Natural killer cell (primary cell): Measurements from ENCODE around the gene PLCG2. TPM values are rescaled to one million over a fixed set of nuclear protein-coding genes. Genes with fewer than 3 reads are reported as not detected.

ENCODE experiments used
- ATAC-seq, 3 donors: fragments of 150-1000 bp in 2 of 3; fragments of 200-7000 bp in 1 of 3; cut with Tn5 transposase; 1 replicate in 1 of 3; 2 replicates in 2 of 3; pipeline ENCODE4 v1.10.0; 2021; ENCODE audit warnings: mild to moderate bottlenecking in 2 of 3, moderate library complexity in 2 of 3
- DNase-seq, 2 donors: peaks; one replicate each; pipeline versions ENCODE4 v3.0.0 to v3.0.0-alpha.2; 2013 to 2021; ENCODE audit warnings: mixed read lengths in 1 of 2
- H3K27ac ChIP-seq: one replicate; pipeline ENCODE4 v1.5.1; 2013; ENCODE audit warnings: mild to moderate bottlenecking, low read length
- H3K27me3 ChIP-seq: one replicate; pipeline ENCODE4 v1.6.1; 2013; ENCODE audit warnings: low read length; ENCODE audit not compliant: control insufficient read depth, insufficient read depth
- H3K36me3 ChIP-seq: one replicate; pipeline ENCODE4 v1.6.1; 2013; ENCODE audit warnings: low read length; ENCODE audit not compliant: control insufficient read depth, insufficient read depth
- H3K4me1 ChIP-seq: one replicate; pipeline ENCODE4 v1.6.1; 2013; ENCODE audit warnings: low read length; ENCODE audit not compliant: control insufficient read depth, insufficient read depth
- H3K4me3 ChIP-seq: one replicate; pipeline ENCODE4 v1.5.1; 2013; ENCODE audit warnings: low read length
- H3K9me3 ChIP-seq: one replicate; pipeline ENCODE4 v1.6.1; 2013; ENCODE audit warnings: low read length; ENCODE audit not compliant: control insufficient read depth, insufficient read depth
- H3K27ac Mint-ChIP-seq, 2 donors: one replicate each; pipeline ENCODE4 v1.8.0; 2022; ENCODE audit warnings: mild to moderate bottlenecking in 2 of 2, mixed read lengths in 2 of 2, moderate library complexity in 1 of 2
- H3K27me3 Mint-ChIP-seq, 2 donors: one replicate each; pipeline ENCODE4 v1.8.0; 2022; ENCODE audit warnings: low read depth in 2 of 2, mixed read lengths in 2 of 2
- H3K36me3 Mint-ChIP-seq: one replicate; pipeline ENCODE4 v1.8.0; 2022; ENCODE audit warnings: mixed read lengths
- H3K4me1 Mint-ChIP-seq, 2 donors: one replicate each; pipeline ENCODE4 v1.8.0; 2022; ENCODE audit warnings: mixed read lengths in 2 of 2
- H3K4me3 Mint-ChIP-seq: one replicate; pipeline ENCODE4 v1.8.0; 2022; ENCODE audit warnings: mild to moderate bottlenecking, moderate library complexity, mixed read lengths
- H3K9me3 Mint-ChIP-seq, 2 donors: one replicate each; pipeline ENCODE4 v1.8.0; 2022; ENCODE audit warnings: mixed read lengths in 2 of 2
- CTCF ChIP-seq: fragments of 200-600 bp; IDR thresholded peaks from one replicate; pipeline ENCODE4 v1.8.0; 2022; ENCODE audit warnings: antibody characterized with exemption
- WGBS: methylation state at CpG from one replicate; pipeline ENCODE4 v1.1.7; 2013; ENCODE audit warnings: missing lambda C conversion rate; ENCODE audit not compliant: insufficient coverage; 5-methylcytosine and 5-hydroxymethylcytosine counted together
- intact Hi-C: fragments of 100-400 bp; cut with micrococcal nuclease; formaldehyde crosslinking; loops from one replicate; pipeline ENCODE4 v1.14.2; 2022
- total RNA-seq, 4 donors: library from RNA; stranded (reverse); fragments of 120-200 nt in 1 of 4; gene quantifications; one replicate each; pipeline versions ENCODE4 v1.2.3 to v1.2.4, GENCODE V29; 2013 to 2022

The PLCG2 gene
- total RNA-seq, 3 donors from 2014 or later (not counting 1 experiment from before 2014, with no cell fraction given) = 250 to 298 (median 285) TPM

- WGBS = 89% methylated on average over 8 of the region's 9 CpGs
Observed at GRCh38 chr16:81767987-81768592, 11.0 kb upstream of the PLCG2 start.

DNA sequence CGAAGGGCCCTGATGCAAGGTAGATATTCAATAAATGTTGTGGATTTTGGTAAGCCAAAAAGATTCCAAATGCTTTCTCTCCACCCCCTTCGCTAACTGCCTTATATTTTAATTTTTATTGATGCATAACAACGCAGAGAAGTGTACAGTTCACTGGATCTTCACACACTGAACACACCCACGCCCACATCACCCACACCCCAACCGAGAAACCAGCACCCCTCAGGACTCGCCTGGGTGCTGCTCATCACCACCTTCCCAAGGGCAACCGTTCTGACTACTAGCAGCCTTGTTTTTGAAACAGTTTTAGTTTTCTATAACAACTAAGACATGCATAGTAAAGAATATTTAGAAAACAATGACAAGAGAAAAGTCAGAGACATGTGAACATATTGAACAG lies 9.1 kb upstream of the PLCG2 start:
- H3K9me3 Mint-ChIP-seq = no peaks in the 10 kb centered on the region
- Histone ChIP-seq H3K9me3 (no peaks in the 10 kb centered on the region), H3K4me3 (no peak overlapping the region), H3K27me3 (no peaks in the 10 kb centered on the region), H3K36me3 (no peaks in the 10 kb centered on the region), H3K4me1 (peaks cover 55% of the 10 kb centered on the region), H3K27ac (peak overlapping the region; percentile 59)
- H3K36me3 Mint-ChIP-seq = no peaks in the 10 kb centered on the region
- DNase-seq (peak; percentile 43 to 53), ATAC-seq (peak; percentile 58 to 77 (median 60))
- H3K4me3 Mint-ChIP-seq = peak overlapping the region; percentile 73
- H3K27me3 Mint-ChIP-seq = no peaks in the 10 kb centered on the region
- 41% methylated on average over 5 of the region's 7 CpGs for WGBS
- H3K4me1 Mint-ChIP-seq = peaks cover 30 to 37% of the 10 kb centered on the region in 2 donors
- TF ChIP-seq CTCF = no peak
- H3K27ac Mint-ChIP-seq = peak overlapping the region; percentile 86 to 93
- intact Hi-C loops = loop anchor here (2.0 kb wide), 1 partner anchor 47 kb away; no protein-coding TSS in a partner anchor

More at GRCh38 chr16:81767987-81768592, 11.0 kb upstream of the PLCG2 start:
- Mint-ChIP-seq H3K4me1 (peaks cover 26 to 30% of the 10 kb centered on the region in 2 donors), H3K4me3 (no peak overlapping the region), H3K9me3 (no peaks in the 10 kb centered on the region), H3K27ac (no peak overlapping the region), H3K36me3 (no peaks in the 10 kb centered on the region), H3K27me3 (no peaks in the 10 kb centered on the region)
- H3K4me1 ChIP-seq = peaks cover 37% of the 10 kb centered on the region
- H3K4me3 ChIP-seq = no peak overlapping the region
- no peaks in the 10 kb centered on the region for H3K9me3 ChIP-seq
- H3K36me3 ChIP-seq = no peaks in the 10 kb centered on the region
- no peak overlapping the region for H3K27ac ChIP-seq
- TF ChIP-seq CTCF = no peak
- ATAC-seq (no peak), DNase-seq (no peak)
- H3K27me3 ChIP-seq = no peaks in the 10 kb centered on the region
- intact Hi-C loops = no loop called here

DNA sequence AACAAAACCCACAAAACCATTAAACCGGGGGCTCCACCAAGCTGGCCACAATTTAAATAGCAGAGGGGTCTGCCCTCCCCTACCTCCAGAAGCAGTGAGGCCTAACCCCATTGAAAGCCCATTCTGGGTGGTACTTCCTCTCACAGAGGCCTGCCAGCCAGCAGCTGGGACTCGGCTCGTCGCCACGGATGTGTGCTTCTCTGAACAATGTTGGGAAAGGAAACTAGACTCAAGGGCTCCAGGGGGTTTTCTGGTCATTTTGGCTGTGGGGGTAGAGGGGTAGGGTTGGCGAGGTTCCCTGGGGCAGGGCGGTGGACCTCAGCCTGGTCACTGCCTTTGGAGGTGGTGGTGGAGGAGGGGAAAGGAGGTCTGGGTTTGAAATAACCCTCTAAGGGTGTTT lies 4.7 kb upstream of the PLCG2 start:
- H3K36me3 ChIP-seq = no peaks in the 10 kb centered on the region
- 24% methylated on average over 7 of the region's 7 CpGs for WGBS
- Mint-ChIP-seq H3K4me1 (peaks cover 39 to 44% of the 10 kb centered on the region in 2 donors), H3K27ac (peak overlapping the region in 1 of 2 donors; percentile 70), H3K36me3 (no peaks in the 10 kb centered on the region), H3K4me3 (no peak overlapping the region), H3K9me3 (no peaks in the 10 kb centered on the region), H3K27me3 (no peaks in the 10 kb centered on the region)
- no peaks in the 10 kb centered on the region for H3K27me3 ChIP-seq
- intact Hi-C loops = no loop called here
- no peak overlapping the region for H3K4me3 ChIP-seq
- TF ChIP-seq CTCF = no peak
- peak overlapping the region; percentile 8 for H3K27ac ChIP-seq
- no peaks in the 10 kb centered on the region for H3K9me3 ChIP-seq
- no peak for DNase-seq
- peaks cover 56% of the 10 kb centered on the region for H3K4me1 ChIP-seq
- no peak for ATAC-seq

- TF ChIP-seq CTCF = no peak
- Mint-ChIP-seq H3K27me3 (no peaks in the 10 kb centered on the region), H3K4me3 (no peak overlapping the region), H3K4me1 (peaks cover 40 to 46% of the 10 kb centered on the region in 2 donors), H3K27ac (no peak overlapping the region), H3K9me3 (no peaks in the 10 kb centered on the region), H3K36me3 (no peaks in the 10 kb centered on the region)
- no peak for DNase-seq
- H3K27ac ChIP-seq = no peak overlapping the region
- intact Hi-C loops = no loop called here
- H3K27me3 ChIP-seq = no peaks in the 10 kb centered on the region
- peaks cover 53% of the 10 kb centered on the region for H3K4me1 ChIP-seq
- H3K36me3 ChIP-seq = no peaks in the 10 kb centered on the region
- no peak for ATAC-seq
- no peaks in the 10 kb centered on the region for H3K9me3 ChIP-seq
- no peak overlapping the region for H3K4me3 ChIP-seq
Observed at GRCh38 chr16:81775570-81775969, 3.5 kb upstream of the PLCG2 start.
